Measurements from ENCODE around the gene SFRP5.

SFRP5 gene

GRCh38 chr10:97724341-97724941, 47.4 kb downstream of the SFRP5 start:
- TF ChIP-seq GATA2 (IDR thresholded peaks at IDR 0.05; ENCODE audit: low read depth, low read length), result no peak
- no peak for TF ChIP-seq GATA3 (IDR thresholded peaks at IDR 0.05; ENCODE audit: low read depth, low read length)

GRCh38 chr10:97723001-97723400, 48.8 kb downstream of the SFRP5 start:
- TF ChIP-seq GATA2 (IDR thresholded peaks at IDR 0.05; ENCODE audit: low read depth, low read length) (no peak), GATA3 (IDR thresholded peaks at IDR 0.05; ENCODE audit: low read depth, low read length) (no peak)

- TF ChIP-seq GATA2 (IDR thresholded peaks at IDR 0.05; ENCODE audit: low read depth, low read length), result no peak
- no peak for TF ChIP-seq GATA3 (IDR thresholded peaks at IDR 0.05; ENCODE audit: low read depth, low read length)
Measured at GRCh38 chr10:97721871-97722780, 49.7 kb downstream of the SFRP5 start.

- TF ChIP-seq GATA3 (IDR thresholded peaks at IDR 0.05; ENCODE audit: low read depth, low read length) (no peak), GATA2 (IDR thresholded peaks at IDR 0.05; ENCODE audit: low read depth, low read length) (no peak)
Measured at GRCh38 chr10:97719602-97720001, 52.2 kb downstream of the SFRP5 start.

GRCh38 chr10:97718659-97719142, 53.1 kb downstream of the SFRP5 start:
- TF ChIP-seq GATA3 (IDR thresholded peaks at IDR 0.05; ENCODE audit: low read depth, low read length) (no peak), GATA2 (IDR thresholded peaks at IDR 0.05; ENCODE audit: low read depth, low read length) (no peak)

- TF ChIP-seq GATA3 (IDR thresholded peaks at IDR 0.05; ENCODE audit: low read depth, low read length), result no peak
- no peak for TF ChIP-seq GATA2 (IDR thresholded peaks at IDR 0.05; ENCODE audit: low read depth, low read length)
Measured at GRCh38 chr10:97718178-97718577, 53.6 kb downstream of the SFRP5 start.

GRCh38 chr10:97717627-97718026, 54.2 kb downstream of the SFRP5 start:
- TF ChIP-seq GATA2 (IDR thresholded peaks at IDR 0.05; ENCODE audit: low read depth, low read length) (no peak), GATA3 (IDR thresholded peaks at IDR 0.05; ENCODE audit: low read depth, low read length) (no peak)

Data from SH-SY5Y (cell line).